GM21528 (cell line): ENCODE data around the gene RDH13.
"Not testable (repeated sequence)": the region's sequence is repeated elsewhere in the genome, so short reads cannot be mapped to it uniquely, and the experiment has no call there.

ENCODE experiments used
- ATAC-seq: cut with Tn5 transposase; IDR thresholded peaks from one replicate; pipeline ENCODE4 v1.9.1; 2021; ENCODE audit warnings: mild to moderate bottlenecking, moderate library complexity; ENCODE audit not compliant: unreplicated experiment, low FRiP score

Gene RDH13, protein sequence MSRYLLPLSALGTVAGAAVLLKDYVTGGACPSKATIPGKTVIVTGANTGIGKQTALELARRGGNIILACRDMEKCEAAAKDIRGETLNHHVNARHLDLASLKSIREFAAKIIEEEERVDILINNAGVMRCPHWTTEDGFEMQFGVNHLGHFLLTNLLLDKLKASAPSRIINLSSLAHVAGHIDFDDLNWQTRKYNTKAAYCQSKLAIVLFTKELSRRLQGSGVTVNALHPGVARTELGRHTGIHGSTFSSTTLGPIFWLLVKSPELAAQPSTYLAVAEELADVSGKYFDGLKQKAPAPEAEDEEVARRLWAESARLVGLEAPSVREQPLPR

DNA sequence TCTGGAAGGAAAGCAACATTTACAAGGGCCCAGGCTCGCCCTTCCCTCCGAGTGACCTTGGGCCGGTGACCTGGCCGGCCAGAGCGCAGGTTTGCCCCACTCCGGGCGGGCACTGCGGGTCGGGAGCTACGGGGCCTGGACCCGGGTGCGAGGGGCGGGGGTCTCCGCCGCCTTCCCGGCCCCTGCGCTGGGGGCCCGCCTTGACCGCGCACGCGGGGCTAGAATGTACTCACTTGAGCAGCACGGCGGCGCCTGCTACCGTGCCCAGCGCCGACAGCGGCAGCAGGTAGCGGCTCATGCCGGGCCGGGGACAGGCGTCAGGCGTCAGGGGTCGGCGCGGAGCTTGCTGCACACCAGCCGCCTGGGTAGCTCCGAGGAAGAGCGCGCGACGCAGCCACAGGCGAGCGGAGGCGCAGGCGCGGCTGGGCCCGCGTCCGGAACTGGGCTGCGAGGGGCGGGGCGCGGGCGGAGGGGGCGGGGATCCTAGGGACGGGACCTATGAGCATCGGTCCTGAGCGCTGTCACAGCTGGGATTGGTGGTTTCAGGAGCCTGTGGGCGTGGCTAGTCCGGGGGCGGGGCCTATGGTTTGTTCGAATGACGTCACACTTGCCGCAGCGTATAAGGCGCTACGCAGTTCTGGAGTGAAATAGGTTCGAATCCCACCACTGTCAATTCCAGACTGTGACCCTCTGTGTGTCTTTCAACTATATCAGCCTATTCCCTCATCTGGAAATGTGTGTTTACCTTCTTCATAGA, at the start of gene RDH13:
Gene RDH13, minus strand, starts transcription at position 414 of the 757 bp plus-strand sequence. Its CDS starts 116 bp downstream, at position 298.
- ATAC-seq, result peak; percentile 73

DNA sequence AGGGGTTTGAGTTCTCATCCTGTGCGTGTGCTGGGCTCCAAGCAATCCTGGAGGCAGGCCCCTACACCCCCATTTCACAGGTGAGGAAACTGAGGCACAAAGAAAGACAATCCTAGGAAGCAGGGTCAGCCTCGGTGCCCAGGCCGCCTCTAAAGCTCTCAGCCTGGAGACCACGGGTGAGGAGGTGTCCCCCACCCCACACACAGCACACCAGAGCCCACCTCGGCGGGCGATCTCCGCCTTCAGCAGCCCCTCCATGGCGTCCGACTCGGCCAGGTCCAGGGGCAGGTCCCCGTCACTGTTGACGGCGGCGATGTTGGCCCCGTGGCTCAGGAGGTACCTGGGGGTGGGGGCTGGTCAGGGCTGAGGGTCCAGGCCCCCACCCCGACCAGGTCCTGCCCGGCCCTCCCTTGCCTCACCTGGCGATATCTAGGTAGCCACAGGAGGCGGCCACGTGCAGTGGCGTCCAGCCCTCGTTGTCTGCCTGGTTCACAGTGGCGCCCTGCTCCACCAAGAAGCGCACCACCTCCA, 49.4 kb upstream of the RDH13 start:
- no peak for ATAC-seq

DNA sequence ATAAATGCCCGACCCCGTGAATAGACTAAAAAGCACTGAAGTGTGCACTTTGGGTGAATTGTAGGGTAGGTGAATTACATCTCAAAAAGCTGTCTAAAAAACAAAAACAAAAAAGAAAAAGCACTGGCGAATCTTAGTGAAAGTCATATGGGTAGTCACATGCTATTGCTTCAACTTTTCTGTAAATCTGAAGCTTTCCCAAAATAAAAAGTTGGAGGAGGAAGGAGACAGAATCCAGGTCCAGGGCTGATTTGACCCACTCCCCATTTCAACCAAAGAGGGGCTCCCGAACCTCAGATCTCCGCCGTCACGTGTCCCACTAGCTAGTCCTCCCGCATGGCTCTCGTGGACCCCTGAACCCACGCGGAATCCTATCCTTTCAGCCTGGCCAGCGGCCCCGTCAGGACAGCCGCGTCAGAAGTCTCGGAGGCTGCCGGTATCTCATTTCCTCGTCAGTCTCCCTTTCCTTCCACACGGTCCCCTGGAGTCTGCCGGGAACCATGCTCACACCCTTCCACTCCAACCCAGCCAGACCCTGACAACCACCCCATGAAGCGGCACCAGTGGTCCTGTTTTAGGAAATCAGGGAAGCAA, 48.4 kb upstream of the RDH13 start:
- no peak for ATAC-seq

DNA sequence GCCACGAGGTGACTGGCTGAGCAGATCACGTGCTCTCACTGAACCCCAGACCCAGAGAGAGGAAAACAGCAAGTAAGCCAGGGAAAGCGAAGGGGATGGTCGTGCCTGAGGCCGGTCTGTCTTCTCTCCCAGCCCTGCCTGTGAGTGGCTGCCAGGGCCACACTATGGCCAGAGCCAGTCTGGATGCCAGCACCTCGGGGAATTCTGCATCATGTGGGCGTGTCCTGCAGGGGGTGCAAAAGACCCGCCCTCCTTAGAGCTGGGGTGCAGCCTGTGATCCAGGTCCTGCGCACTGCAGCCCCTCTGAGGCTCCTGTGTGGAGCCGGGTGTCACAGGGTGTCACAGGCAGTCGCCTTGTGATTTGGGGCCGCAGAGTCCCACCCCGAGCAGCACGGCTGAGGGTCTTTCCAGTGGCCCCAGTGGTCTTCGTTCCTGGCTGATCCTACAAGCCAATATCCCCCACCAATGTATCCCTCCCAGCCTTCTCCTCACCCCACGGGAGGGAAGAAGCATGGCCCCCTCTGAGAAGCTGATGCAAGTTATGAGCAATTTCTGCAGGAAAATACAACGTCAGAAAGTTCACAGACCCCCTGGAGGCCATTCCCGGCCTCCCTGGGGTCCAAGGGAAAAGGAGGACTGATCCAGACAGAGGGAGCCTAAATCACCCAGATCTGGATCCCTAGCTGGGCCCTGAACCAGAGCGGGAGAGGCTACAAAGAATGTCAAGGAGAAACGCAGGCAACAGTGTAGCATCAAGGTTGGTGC, 46.8 kb upstream of the RDH13 start:
- no peak for ATAC-seq

DNA sequence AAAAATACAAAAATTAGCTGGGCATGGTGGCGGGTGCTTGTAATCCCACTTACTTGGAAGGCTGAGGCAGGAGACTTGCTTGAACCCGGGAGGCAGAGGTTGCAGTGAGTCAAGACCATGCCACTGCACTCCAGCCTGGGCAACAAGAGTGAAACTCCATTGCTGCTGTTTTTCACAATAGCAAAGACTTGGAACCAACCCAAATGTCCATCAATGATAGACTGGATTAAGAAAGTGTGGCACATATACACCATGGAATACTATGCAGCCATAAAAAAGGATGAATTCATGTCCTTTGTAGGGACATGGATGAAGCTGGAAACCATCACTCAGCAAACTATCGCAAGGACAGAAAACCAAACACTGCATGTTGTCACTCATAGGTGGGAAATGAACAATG, 44.3 kb upstream of the RDH13 start:
- ATAC-seq, result not testable (repeated sequence)

DNA sequence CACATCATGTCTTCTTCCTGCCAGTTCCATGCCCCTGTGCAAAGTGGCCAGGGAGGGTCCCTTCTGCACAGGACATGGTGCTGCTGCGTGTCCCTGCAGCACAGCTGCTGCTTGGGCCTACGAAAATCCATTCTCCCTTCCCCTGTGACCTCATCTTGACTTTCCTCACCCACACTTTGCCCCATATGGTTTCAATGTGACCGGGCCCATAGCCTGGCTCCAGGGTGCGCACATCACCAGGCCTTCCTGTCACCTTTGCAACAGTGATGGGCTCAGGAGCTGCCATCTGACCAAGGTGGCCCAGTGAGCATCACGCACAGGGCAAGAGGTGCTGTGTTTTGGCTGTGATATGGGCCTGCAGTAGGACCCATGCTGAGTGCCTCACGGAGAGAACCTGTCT, 43.6 kb upstream of the RDH13 start:
- no peak for ATAC-seq

DNA sequence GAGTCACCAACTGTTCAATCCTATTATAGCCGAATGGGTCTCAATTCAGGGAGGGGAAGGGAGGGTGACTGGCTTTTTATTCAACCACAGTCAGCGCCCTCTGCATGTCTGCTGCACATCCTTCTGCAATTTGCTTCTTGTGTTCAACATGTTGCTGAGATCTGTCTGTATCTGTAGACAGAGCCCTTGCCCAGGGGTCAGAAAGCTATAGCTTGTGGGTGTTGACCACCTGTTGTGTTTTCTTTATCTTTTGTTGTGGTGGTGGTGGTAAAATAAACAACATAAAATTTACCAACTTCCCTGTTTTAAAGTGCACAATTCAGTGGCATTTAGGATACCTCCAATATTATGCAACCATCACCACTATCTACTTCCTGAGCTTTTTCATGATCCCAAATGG, 42.3 kb upstream of the RDH13 start:
- ATAC-seq, result no peak

DNA sequence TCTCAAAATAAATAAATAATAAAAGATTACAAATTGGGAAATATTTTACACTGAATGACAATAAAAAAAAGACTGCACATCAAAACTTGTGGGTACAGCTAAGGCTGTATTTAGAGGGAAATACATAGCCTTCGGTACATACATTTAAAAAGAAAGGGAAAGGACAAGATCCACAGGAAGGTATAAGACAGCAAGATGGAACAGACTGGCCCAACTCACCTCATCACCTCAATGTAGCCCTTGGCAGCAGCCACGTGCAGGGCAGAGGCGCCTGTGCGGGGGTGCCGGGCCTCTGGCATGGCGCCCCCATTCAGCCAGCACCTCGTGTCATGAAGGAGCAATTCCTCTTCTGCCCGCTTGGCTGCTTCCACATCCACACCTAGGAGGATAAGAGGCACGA, 40.2 kb upstream of the RDH13 start:
- ATAC-seq, result no peak

DNA sequence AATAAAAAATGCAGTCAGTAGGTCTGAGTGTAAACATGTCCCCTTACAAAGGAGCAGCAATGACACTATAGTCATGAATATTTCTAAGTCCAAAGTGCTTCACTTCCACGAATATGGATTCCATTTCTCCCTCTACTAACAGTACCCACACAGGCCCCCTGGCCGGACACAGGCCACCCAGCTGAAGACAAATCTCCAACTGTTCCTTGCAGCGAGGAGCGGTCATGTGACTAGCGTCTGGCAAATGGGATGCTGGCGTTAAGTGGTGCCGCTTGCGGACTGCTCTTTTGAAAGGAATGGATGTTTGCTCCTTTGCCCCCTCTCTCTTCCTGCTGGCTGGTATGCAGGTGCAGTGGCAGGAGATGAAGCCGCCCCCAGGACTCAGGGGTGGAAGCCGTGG, 38.3 kb upstream of the RDH13 start:
- ATAC-seq, result no peak

DNA sequence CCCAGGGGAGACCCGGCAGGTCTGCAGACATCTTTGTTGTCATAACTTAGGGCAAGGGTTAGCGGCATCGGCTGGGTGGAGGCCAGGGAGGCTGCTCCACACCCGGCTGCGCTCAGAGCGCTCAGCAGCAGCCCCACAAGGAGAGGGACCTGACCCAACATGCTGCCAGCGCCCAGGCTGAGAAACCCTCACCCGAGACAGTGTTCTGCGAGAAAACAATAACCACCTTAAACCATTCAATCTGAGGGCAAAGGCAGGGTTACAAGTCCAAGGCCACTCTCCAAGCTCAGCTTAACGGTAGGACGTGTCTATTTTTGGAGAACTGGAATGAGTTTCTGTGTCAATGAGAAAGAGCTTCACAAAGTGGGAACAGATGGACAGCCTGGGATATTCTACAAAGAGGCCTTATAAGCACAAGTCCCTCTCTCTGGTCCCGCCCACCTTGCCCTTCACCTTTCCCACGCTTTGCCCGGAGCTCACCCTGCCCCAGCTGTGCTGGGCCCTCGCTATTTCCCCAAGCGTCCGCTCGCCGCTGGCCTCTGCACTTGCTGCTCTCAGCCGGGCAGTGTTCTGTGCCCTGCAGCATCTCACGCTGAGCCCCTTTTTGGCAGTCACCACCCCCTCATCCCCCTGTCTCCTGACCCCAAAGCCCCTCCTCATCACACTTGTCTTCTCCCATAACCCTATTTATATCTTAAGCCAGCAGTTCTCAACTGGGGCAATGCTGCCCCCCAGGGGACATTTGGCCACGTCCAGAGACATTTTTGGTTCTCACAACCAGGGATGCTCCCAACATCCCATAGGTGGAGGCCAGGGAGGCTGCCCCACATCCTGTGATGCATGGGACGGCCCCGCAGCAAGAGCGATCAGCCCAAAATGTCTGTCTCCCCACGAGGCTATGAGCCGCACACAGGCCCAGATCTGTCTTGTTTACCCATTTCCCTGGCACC, 36.9 kb upstream of the RDH13 start:
- no peak for ATAC-seq

DNA sequence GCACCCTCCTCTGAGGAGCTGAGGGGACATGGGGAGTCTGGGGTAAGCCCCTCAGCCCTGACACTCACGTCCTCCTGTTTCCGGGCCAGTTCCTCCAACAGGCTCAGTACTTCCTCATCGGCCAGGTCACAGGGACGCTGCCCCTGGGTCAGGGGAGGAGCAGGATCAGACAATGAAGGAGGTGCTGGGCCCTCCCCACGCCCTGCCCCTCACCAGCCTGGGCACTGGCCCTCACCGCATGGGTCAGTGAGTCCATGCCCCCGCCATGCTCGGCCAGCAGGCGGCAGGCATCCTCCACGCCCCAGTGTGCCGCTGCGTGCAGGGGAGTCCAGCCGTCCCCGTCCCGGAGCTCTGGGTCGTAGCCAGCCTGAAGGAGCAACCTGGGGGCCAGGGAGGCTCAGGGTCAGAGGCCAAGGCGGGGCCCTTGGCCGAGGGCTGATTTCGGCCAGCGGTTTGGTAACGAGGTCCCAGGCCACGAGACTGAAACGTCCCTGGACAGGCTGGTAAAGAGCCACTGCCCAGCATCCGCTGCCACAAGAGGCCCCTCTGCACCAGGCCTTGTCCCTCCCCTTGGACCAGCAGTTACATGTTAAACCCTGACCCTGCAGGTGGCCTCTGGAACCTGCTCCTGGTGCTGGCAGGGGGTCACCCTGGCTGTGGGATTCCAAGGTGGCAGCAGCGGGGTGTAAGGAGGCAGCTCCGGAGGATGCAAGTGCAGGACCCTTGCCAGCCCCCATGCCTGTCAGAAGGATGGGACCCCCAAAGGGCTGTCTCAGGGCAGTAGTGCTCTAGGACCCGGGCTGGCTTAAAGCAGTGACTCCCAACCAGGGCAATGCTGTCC, 36.0 kb upstream of the RDH13 start:
- no peak for ATAC-seq

DNA sequence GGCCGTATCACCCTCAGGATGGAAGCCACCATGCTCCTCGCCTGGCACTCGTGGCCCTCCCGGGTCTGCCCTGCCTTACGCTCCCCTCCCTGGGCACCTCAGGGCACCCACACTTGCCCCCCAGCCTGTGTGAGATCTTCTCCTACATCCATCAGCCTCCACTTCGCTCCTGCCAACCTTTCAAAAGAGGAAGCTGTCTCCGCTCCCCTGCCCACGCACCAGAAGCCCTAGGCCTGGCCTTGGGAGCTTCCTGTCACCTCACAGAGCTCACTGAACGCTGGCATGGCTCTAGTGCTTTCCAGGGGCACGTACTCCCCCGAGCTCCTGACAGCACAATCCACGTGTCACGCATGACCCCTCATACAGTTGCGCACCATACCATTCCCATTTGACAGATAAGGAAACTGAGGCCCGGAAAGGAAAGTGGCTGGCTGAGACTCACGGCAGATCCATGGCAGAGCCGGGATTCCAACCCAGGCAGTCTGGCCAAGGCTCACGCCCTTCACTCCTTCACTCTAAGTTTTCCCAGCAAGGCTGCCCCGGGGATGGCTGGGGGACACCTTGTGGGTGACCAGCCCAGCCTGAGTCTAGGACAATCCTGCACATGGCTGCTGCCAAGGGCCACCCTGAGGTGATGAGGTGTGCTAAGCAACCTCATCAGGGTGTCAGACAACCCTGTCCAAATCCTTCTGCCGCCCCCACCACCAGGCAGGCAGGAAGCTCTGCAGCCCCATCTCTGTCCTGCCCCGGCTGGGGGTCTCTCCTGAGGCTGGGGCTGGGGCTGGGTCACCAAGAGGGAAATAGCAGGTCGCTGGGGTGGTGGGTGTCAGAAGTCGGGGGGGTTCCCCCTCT, 35.1 kb upstream of the RDH13 start:
- no peak for ATAC-seq

DNA sequence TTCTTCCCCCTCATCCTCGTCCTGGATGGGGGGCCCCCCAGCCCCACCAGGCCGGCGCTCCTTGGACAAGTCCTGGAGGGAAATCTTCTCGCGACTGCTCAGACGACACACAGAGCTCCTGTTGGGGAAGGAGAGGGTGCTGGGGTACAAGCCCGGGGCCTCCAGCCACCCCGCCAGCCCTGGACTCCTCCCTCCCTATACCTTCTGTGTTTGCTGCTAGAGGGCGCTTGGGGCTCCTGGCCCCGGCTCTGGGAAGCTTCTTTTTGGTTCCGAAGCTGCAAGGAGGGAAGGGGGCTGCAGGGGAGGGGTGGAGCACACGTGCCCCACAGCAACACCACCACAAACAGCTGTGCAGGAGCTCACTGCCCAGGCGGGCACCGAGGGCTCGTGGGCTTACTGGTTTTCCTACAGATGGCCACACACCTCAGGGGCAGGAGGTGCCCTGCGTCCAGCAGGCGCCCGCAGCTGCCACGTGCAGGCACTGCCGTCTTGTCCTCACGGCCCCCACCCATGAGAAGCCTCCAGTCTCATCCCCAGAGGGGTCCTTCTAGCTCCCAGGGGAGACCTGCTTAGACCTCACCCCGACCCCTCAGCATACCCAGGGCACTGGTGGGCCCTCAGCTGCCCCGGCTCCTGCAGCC, 33.2 kb upstream of the RDH13 start:
- no peak for ATAC-seq

DNA sequence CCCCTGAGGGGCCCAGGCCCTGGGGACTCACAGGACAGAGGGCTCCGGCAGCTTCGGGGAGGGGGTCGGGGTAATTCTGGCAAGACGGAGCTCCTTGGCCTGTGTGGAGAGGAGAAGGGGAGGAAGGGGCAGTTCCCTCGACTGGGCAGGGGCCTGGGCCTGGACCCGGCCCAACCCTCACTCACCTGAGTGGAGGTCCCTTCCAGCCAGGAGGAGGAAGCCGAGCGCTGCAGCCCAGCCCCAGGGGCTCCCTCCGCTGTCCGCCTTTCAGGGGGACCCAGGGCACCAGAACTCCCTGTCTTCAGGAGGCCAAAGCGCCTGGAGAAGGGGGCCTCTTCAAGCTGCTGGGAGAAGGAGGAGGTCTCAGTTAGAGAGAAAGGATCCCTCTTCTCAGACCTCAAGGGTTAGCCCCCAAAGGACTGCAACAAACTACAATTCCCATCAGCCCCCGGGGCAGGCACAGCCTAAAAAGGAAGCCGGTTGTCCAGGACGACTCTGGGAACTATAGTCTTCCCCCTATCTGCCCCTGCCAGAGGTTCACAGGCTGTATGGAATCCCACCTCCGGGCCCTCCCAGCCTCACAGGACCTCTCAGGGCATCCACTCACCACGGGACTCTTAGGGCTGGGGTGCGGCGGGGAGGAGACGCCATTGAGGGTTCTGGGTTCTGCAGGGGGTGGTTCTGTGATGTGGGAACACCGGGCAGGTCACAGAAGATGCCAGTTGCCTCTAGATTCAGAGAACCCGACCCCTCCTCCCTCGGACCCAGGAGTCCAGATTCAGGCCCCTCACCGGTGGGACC, 32.5 kb upstream of the RDH13 start:
- no peak for ATAC-seq

DNA sequence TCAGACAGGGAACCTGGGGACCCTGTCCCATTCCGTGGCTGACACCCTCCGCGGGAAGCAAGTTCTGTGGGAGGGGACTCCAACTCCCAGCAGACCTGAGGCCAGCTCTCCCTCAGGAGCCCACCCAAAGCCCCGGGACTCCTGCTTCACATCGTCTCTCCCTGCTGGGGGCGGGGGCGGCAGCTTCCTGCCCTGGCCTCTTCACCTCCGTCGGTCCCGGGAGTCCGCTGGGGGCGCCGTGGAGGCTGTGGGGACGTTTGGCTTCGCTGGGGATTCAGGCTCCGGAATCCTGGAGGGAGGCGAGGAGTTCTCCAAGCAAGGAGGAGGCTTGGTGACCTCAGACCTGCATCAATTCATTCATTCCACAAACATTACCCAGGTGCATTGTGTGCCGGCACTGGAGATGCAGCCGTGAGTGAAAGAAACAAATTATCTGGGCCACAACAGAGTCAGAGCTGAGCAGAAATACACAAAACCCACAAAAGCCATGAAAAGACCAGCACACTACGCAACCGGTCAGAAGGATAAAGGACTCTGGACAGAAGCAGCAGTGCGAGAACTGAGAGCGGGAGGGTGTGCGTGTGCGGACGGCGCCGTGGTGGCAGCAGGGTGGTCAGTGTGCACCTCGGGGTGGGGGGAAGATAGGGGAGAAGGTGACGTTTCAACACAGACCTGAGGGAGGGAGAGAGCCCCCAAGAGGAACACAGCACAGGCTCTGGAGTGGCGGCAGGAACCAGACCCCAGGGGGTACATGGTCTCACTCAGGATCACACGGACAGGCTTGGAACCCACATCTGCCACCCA, 31.7 kb upstream of the RDH13 start:
- no peak for ATAC-seq
